ENCODE measurements around the gene GFOD1. TPM values are rescaled to one million over a fixed set of nuclear protein-coding genes. Genes with fewer than 3 reads are reported as not detected.

The GFOD1 gene
- total and polyA plus RNA-seq, 2 experiments from 2014 or later = 16.2 to 30.5 TPM

DNA sequence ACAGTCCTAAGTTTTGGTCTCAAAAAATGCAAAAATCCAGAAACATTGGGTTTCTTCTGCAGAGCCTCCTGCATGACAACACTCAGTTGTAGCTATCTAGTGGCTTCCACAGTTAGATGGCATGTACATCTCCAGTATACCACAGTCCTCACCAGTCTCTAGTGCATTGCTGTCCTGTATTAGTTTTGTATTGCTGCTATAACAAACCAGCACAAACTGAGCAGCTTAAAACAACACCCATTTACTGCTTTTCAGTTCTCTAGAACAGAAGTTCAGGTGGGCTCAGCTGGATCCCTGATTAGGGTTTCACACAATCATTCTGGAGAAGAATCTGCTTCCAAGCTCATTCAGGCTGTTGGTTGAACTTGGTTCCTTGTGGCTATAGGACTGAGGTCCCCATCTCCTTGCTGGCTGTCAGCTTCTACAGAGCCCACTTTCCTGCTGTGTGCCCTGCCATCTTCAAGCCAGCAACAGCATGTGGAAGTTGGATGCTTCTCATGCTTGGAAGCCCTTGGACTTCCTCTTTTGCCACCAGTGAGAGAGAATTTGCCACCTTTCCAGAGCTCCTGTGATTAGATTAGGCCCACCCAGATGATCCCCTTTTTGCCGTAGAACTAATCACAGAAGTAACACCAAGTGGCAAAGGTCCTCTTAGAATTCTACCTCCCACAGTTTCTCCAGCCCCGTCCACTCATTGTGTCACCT, 110.2 kb downstream of the GFOD1 start:
- no peak overlapping the region for H3K4me3 ChIP-seq

DNA sequence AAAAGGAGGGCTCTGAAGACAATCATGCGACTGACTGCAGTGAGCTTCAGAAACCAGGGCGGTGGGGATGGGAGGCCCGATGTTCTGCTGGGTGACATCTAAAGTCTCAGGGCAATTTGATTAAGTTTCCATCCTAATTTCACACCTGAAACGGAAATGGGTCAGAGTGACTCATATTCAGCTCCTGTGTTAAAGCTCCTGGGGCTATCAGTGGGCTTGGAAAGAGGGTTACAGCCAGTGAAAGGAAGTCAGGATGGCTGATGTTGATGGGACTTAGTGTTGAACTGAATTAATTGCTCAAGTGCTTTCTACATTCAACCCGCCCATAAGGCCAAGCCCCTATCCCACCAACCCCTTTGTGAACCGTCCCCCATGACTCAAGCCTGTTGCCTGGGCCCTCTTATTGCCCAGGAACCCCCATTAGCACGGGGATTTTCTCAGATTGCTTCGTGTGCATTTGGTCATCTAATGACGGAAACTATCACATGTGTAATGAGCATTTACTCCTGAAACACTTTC, 112.0 kb downstream of the GFOD1 start:
- Histone ChIP-seq H3K36me3 (no peaks in the 10 kb centered on the region), H3K27me3 (no peaks in the 10 kb centered on the region), H3K27ac (no peak overlapping the region), H3K4me1 (ENCODE audit: low read depth) (peaks cover 34% of the 10 kb centered on the region), H3K9me3 (ENCODE audit: low read depth) (no peaks in the 10 kb centered on the region), H3K4me3 (no peak overlapping the region)
- no peak for DNase-seq (ENCODE audit: low read depth in 1 of 2, low spot score in 1 of 2)
- TF ChIP-seq CTCF (IDR thresholded peaks at IDR 0.05; ENCODE audit: low read depth, low read length) = no peak

More for the DNA sequence above, 110.2 kb downstream of the GFOD1 start:
- no peak for TF ChIP-seq CTCF (IDR thresholded peaks at IDR 0.05; ENCODE audit: low read depth, low read length)
- DNase-seq (ENCODE audit: low read depth in 1 of 2, low spot score in 1 of 2) = no peak
- H3K27ac ChIP-seq = no peak overlapping the region
- H3K4me1 ChIP-seq (ENCODE audit: low read depth) = peaks cover 34% of the 10 kb centered on the region
- no peaks in the 10 kb centered on the region for H3K9me3 ChIP-seq (ENCODE audit: low read depth)
- no peaks in the 10 kb centered on the region for H3K36me3 ChIP-seq
- no peaks in the 10 kb centered on the region for H3K27me3 ChIP-seq

GRCh38 chr6:13373919-13374318, 113.5 kb downstream of the GFOD1 start:
- no peak for TF ChIP-seq CTCF (IDR thresholded peaks at IDR 0.05; ENCODE audit: low read depth, low read length)
- H3K9me3 ChIP-seq (ENCODE audit: low read depth) = no peaks in the 10 kb centered on the region
- no peak for DNase-seq (ENCODE audit: low read depth in 1 of 2, low spot score in 1 of 2)

GRCh38 chr6:13373488-13373886, 113.9 kb downstream of the GFOD1 start:
- no peak for TF ChIP-seq CTCF (IDR thresholded peaks at IDR 0.05; ENCODE audit: low read depth, low read length)
- no peaks in the 10 kb centered on the region for H3K36me3 ChIP-seq
- no peaks in the 10 kb centered on the region for H3K27me3 ChIP-seq
- DNase-seq (ENCODE audit: low read depth in 1 of 2, low spot score in 1 of 2) = no peak
- no peaks in the 10 kb centered on the region for H3K9me3 ChIP-seq (ENCODE audit: low read depth)
- peaks cover 31% of the 10 kb centered on the region for H3K4me1 ChIP-seq (ENCODE audit: low read depth)
- H3K4me3 ChIP-seq = no peak overlapping the region
- H3K27ac ChIP-seq = no peak overlapping the region

More at GRCh38 chr6:13373919-13374318, 113.5 kb downstream of the GFOD1 start:
- no peaks in the 10 kb centered on the region for H3K36me3 ChIP-seq
- H3K27ac ChIP-seq = no peak overlapping the region
- H3K27me3 ChIP-seq = no peaks in the 10 kb centered on the region
- peaks cover 30% of the 10 kb centered on the region for H3K4me1 ChIP-seq (ENCODE audit: low read depth)
- H3K4me3 ChIP-seq = no peak overlapping the region

GRCh38 chr6:13372688-13373487, 114.5 kb downstream of the GFOD1 start:
- H3K9me3 ChIP-seq (ENCODE audit: low read depth) = no peaks in the 10 kb centered on the region
- H3K27me3 ChIP-seq = no peaks in the 10 kb centered on the region
- H3K36me3 ChIP-seq = no peaks in the 10 kb centered on the region
- no peak for TF ChIP-seq CTCF (IDR thresholded peaks at IDR 0.05; ENCODE audit: low read depth, low read length)
- DNase-seq (ENCODE audit: low read depth in 1 of 2, low spot score in 1 of 2) = no peak
- no peak overlapping the region for H3K27ac ChIP-seq
- H3K4me1 ChIP-seq (ENCODE audit: low read depth) = peaks cover 35% of the 10 kb centered on the region
- H3K4me3 ChIP-seq = no peak overlapping the region
